LoVo (cell line): ENCODE data around the gene ENTPD3.
"Not testable (repeated sequence)": the region's sequence is repeated elsewhere in the genome, so short reads cannot be mapped to it uniquely, and the experiment has no call there.

ENCODE experiments used
- DNase-seq: peaks from one replicate; pipeline ENCODE4 v3.0.0-alpha.2; 2016; ENCODE audit warnings: low spot score

The ENTPD3 gene

GRCh38 chr3:40407007-40407406 lies 20.0 kb downstream of the ENTPD3 start:
- DNase-seq: no peak

GRCh38 chr3:40407611-40408010 lies 20.6 kb downstream of the ENTPD3 start:
- DNase-seq: no peak

GRCh38 chr3:40414270-40414669 lies 27.3 kb downstream of the ENTPD3 start:
- DNase-seq: no peak

GRCh38 chr3:40417845-40418543 lies 31.0 kb downstream of the ENTPD3 start:
- DNase-seq: peak; percentile 18

- no peak for DNase-seq
Measured at GRCh38 chr3:40422861-40423260, 35.9 kb downstream of the ENTPD3 start.

- DNase-seq: no peak
Measured at GRCh38 chr3:40427045-40427669, 40.2 kb downstream of the ENTPD3 start.

GRCh38 chr3:40432793-40433192 lies 45.8 kb downstream of the ENTPD3 start:
- no peak for DNase-seq

GRCh38 chr3:40437889-40438288 lies 50.9 kb downstream of the ENTPD3 start:
- DNase-seq: no peak

- DNase-seq: no peak
Measured at GRCh38 chr3:40445062-40445461, 58.1 kb downstream of the ENTPD3 start.

GRCh38 chr3:40445880-40446279 lies 58.9 kb downstream of the ENTPD3 start:
- no peak for DNase-seq

GRCh38 chr3:40450438-40450837 lies 63.5 kb downstream of the ENTPD3 start:
- no peak for DNase-seq

- no peak for DNase-seq
Measured at GRCh38 chr3:40451551-40451950, 64.6 kb downstream of the ENTPD3 start.

GRCh38 chr3:40452057-40452456 lies 65.1 kb downstream of the ENTPD3 start:
- DNase-seq: no peak

- no peak for DNase-seq
Measured at GRCh38 chr3:40452562-40452875, 65.5 kb downstream of the ENTPD3 start.

- peak; percentile 98 for DNase-seq
Measured at GRCh38 chr3:40452876-40453730, 66.1 kb downstream of the ENTPD3 start.

- DNase-seq: no peak
Measured at GRCh38 chr3:40453933-40454332, 66.9 kb downstream of the ENTPD3 start.

- no peak for DNase-seq
Measured at GRCh38 chr3:40455328-40455727, 68.3 kb downstream of the ENTPD3 start.

- DNase-seq: no peak
Measured at GRCh38 chr3:40456279-40456939, 69.4 kb downstream of the ENTPD3 start.

GRCh38 chr3:40456940-40457823 lies 70.2 kb downstream of the ENTPD3 start, which contains the start of gene RPL14:
Gene RPL14 (plus strand): TSS chr3:40457339. CDS start chr3:40457472, 133 bp downstream.
- DNase-seq: peak; percentile 93

- no peak for DNase-seq
Measured at GRCh38 chr3:40458473-40458872, 71.5 kb downstream of the ENTPD3 start.

- not testable (repeated sequence) for DNase-seq
Measured at GRCh38 chr3:40460481-40460880, 73.5 kb downstream of the ENTPD3 start.
